GM18951 (cell line): ENCODE results near the gene MAN1B1.

ENCODE experiments used
- POLR2A ChIP-seq: IDR thresholded peaks from 4 replicates; pipeline ENCODE4 v1.6.1; 2011; ENCODE audit warnings: mild to moderate bottlenecking; ENCODE audit not compliant: insufficient read length, insufficient read depth; ENCODE audit errors: extremely low read depth
- in situ Hi-C: fragments of 300-500 bp; cut with MboI; formaldehyde crosslinking; loops from one replicate; pipeline ENCODE4 v1.12.0; 2022; ENCODE audit warnings: low sequenced_read_pairs, mixed read lengths, inconsistent platforms; ENCODE audit not compliant: unreplicated experiment

Gene MAN1B1

GRCh38 chr9:137136881-137137607 is 50.3 kb downstream of the MAN1B1 start:
- in situ Hi-C loops = no loop called here
- TF ChIP-seq POLR2A = no peak

- no peak for TF ChIP-seq POLR2A
- in situ Hi-C loops = no loop called here
These were observed 51.4 kb downstream of the MAN1B1 start for GRCh38 chr9:137138058-137138721.

- in situ Hi-C loops = no loop called here
- no peak for TF ChIP-seq POLR2A
These were observed 52.1 kb downstream of the MAN1B1 start, which contains the start of gene GRIN1 for GRCh38 chr9:137138722-137139467. TSS of gene GRIN1 (plus strand) at chr9:137139154. CDS start at chr9:137139487, 333 bp downstream.

GRCh38 chr9:137139468-137140150 is 52.8 kb downstream of the MAN1B1 start:
- in situ Hi-C loops = no loop called here

GRCh38 chr9:137140151-137141012 is 53.6 kb downstream of the MAN1B1 start:
- TF ChIP-seq POLR2A = no peak

More at GRCh38 chr9:137139468-137140150, 52.8 kb downstream of the MAN1B1 start:
- TF ChIP-seq POLR2A = no peak

GRCh38 chr9:137141050-137141810 is 54.4 kb downstream of the MAN1B1 start:
- in situ Hi-C loops = no loop called here
- TF ChIP-seq POLR2A = no peak

More at GRCh38 chr9:137140151-137141012, 53.6 kb downstream of the MAN1B1 start:
- in situ Hi-C loops = no loop called here

GRCh38 chr9:137141976-137142936 is 55.5 kb downstream of the MAN1B1 start:
- no peak for TF ChIP-seq POLR2A
- in situ Hi-C loops = no loop called here

GRCh38 chr9:137143459-137143858 is 56.7 kb downstream of the MAN1B1 start:
- in situ Hi-C loops = no loop called here
- TF ChIP-seq POLR2A = no peak

- no peak for TF ChIP-seq POLR2A
- in situ Hi-C loops = no loop called here
These were observed 59.1 kb downstream of the MAN1B1 start for GRCh38 chr9:137145731-137146526.

GRCh38 chr9:137146527-137146918 is 59.7 kb downstream of the MAN1B1 start:
- TF ChIP-seq POLR2A = no peak
- in situ Hi-C loops = no loop called here
